HepG2 (cell line): ENCODE results near the gene CHTF18.

Source experiments
- ETV5 ChIP-seq: IDR thresholded peaks from 2 replicates; pipeline ENCODE4 v1.6.1; 2018; ENCODE audit warnings: missing biosample characterization, missing genetic modification reagents, inconsistent platforms, borderline replicate concordance
- HDAC6 ChIP-seq: fragments of 200-600 bp; sonication (generic); IDR thresholded peaks from 2 replicates; pipeline ENCODE4 v1.7.0; 2017; ENCODE audit warnings: mild to moderate bottlenecking, antibody characterized with exemption, low read length, low read depth
- MAX ChIP-seq: IDR thresholded peaks from 2 replicates; pipeline ENCODE4 v1.6.1; 2012; ENCODE audit warnings: inconsistent platforms
- NCOA1 ChIP-seq: sonication (generic); formaldehyde crosslinking; IDR thresholded peaks from 2 replicates; pipeline ENCODE4 v1.9.0; 2021; ENCODE audit warnings: missing genetic modification reagents
- NRL ChIP-seq: sonication (generic); formaldehyde crosslinking; IDR thresholded peaks from 2 replicates; pipeline ENCODE4 v1.5.0; 2020; ENCODE audit warnings: missing genetic modification reagents, mild to moderate bottlenecking, moderate library complexity, borderline replicate concordance
- RAD21 ChIP-seq: fragments of 450-650 bp; formaldehyde crosslinking; IDR thresholded peaks from 2 replicates; pipeline ENCODE4 v1.5.0; 2020; ENCODE audit warnings: mild to moderate bottlenecking
- RNF2 ChIP-seq: fragments of 450-650 bp; conservative IDR thresholded peaks from 2 replicates; pipeline ENCODE4 v1.6.1; 2016; ENCODE audit warnings: low read depth
- TFDP1 ChIP-seq: IDR thresholded peaks from 2 replicates; pipeline ENCODE4 v1.6.1; 2016; ENCODE audit warnings: missing compliant biosample characterization, missing genetic modification reagents, borderline replicate concordance
- ZBTB40 ChIP-seq, 2 experiments: fragments of 450-650 bp in 1 of 2; sonication (generic) in 1 of 2; formaldehyde crosslinking in 1 of 2; IDR thresholded peaks; 2 replicates each; pipeline versions ENCODE4 v1.6.1 to v1.8.0; 2016 to 2022; ENCODE audit warnings: antibody characterized with exemption in 1 of 2, mild to moderate bottlenecking in 1 of 2, missing genetic modification reagents in 1 of 2
- ZNF274 ChIP-seq: sonication (generic); formaldehyde crosslinking; IDR thresholded peaks from 2 replicates; pipeline ENCODE4 v1.5.1; 2020; ENCODE audit warnings: mild to moderate bottlenecking, missing genetic modification reagents
- ZNF335 ChIP-seq: sonication (generic); formaldehyde crosslinking; IDR thresholded peaks from 2 replicates; pipeline ENCODE4 v1.4.0; 2020; ENCODE audit warnings: missing genetic modification reagents
- ZNF414 ChIP-seq: sonication (generic); formaldehyde crosslinking; IDR thresholded peaks from 2 replicates; pipeline ENCODE4 v1.5.0; 2020; ENCODE audit warnings: missing genetic modification reagents
- ZNF44 ChIP-seq: sonication (generic); formaldehyde crosslinking; IDR thresholded peaks from 2 replicates; pipeline ENCODE4 v1.5.1; 2020; ENCODE audit warnings: mild to moderate bottlenecking, missing genetic modification reagents
- ZNF646 ChIP-seq: sonication (generic); formaldehyde crosslinking; IDR thresholded peaks from 2 replicates; pipeline ENCODE4 v1.9.0; 2021; ENCODE audit warnings: mild to moderate bottlenecking, missing genetic modification reagents

- TF ChIP-seq MAX = no peak
- TF ChIP-seq ZNF414 (CRISPR knock-in tag) = no peak
- TF ChIP-seq NCOA1 (CRISPR knock-in tag) = no peak
- TF ChIP-seq ZNF44 (CRISPR knock-in tag) = no peak
- no peak for TF ChIP-seq ZNF335
- no peak for TF ChIP-seq ETV5 (CRISPR knock-in tag)
- no peak for TF ChIP-seq NRL (CRISPR knock-in tag)
- TF ChIP-seq TFDP1 (CRISPR knock-in tag) = no peak
- no peak for TF ChIP-seq HDAC6
- no peak for TF ChIP-seq ZNF274 (CRISPR knock-in tag)
- TF ChIP-seq RNF2 = no peak
- no peak for TF ChIP-seq ZBTB40 (IDR thresholded peaks at IDR 0.05)
- no peak for TF ChIP-seq ZBTB40 (CRISPR knock-in tag; IDR thresholded peaks at IDR 0.05)
- TF ChIP-seq ZNF646 (CRISPR knock-in tag) = no peak
- TF ChIP-seq RAD21 (CRISPR knock-in tag) = no peak
Measured at GRCh38 chr16:764184-764750, 24.2 kb upstream of the CHTF18 start.
